IMR-90 (cell line): ENCODE measurements around the gene SNRPB2. TPM values are rescaled to one million over a fixed set of nuclear protein-coding genes. Genes with fewer than 3 reads are reported as not detected.

ENCODE experiments used
- ATAC-seq: fragments of 200-7000 bp; cut with Tn5 transposase; 2 replicates; pipeline ENCODE4 v1.9.1; 2020; ENCODE audit warnings: low read depth, mild to moderate bottlenecking, moderate library complexity
- BruUV-seq: library from RNA; stranded (reverse); fragments of 400-500 nt; replicated peaks from 2 replicates; lab custom pipeline; 2021; lab: Mats Ljungman, UMichigan
- CTCF ChIA-PET: fragments of 300-600 bp; formaldehyde crosslinking; extraction: SDS; loops from one replicate; lab custom pipeline; 2021; ENCODE audit warnings: antibody characterized with exemption; lab: Yijun Ruan, JAX
- POLR2A ChIA-PET: fragments of 300-600 bp; sonication (Branson Sonifier 250); formaldehyde crosslinking; loops from one replicate; lab custom pipeline; 2022; ENCODE audit warnings: antibody characterized with exemption; ENCODE audit not compliant: unreplicated experiment; lab: Charles Lee
- DNase-seq: peaks from one replicate; pipeline ENCODE4 v3.0.0; 2013
- H2AFZ ChIP-seq: replicated peaks from 2 replicates; pipeline ENCODE3; 2013; ENCODE audit warnings: low read length, mild to moderate bottlenecking; ENCODE audit not compliant: poor library complexity
- H2AK5ac ChIP-seq: 2 replicates; pipeline ENCODE4 v1.6.1; 2013; ENCODE audit warnings: low read depth, low read length, inconsistent platforms
- H2AK9ac ChIP-seq: replicated peaks from 2 replicates; pipeline ENCODE3; 2013; ENCODE audit warnings: mild to moderate bottlenecking, low read depth, low read length, moderate library complexity; ENCODE audit not compliant: poor library complexity
- H2BK120ac ChIP-seq: 2 replicates; pipeline ENCODE4 v1.6.1; 2013; ENCODE audit warnings: low read depth, low read length, inconsistent platforms
- H2BK15ac ChIP-seq: 3 replicates; pipeline ENCODE4 v1.6.1; 2013; ENCODE audit warnings: low read depth, low read length, inconsistent platforms
- H2BK20ac ChIP-seq: 2 replicates; pipeline ENCODE4 v1.6.1; 2013; ENCODE audit warnings: low read depth, mild to moderate bottlenecking, inconsistent platforms, low read length, moderate library complexity
- H2BK5ac ChIP-seq: 2 replicates; pipeline ENCODE4 v1.6.1; 2013; ENCODE audit warnings: mild to moderate bottlenecking, low read depth, low read length, inconsistent platforms; ENCODE audit not compliant: poor library complexity, severe bottlenecking
- H3K14ac ChIP-seq: replicated peaks from 2 replicates; pipeline ENCODE4 v1.6.1; 2013; ENCODE audit warnings: low read depth, low read length, inconsistent platforms
- H3K18ac ChIP-seq: 2 replicates; pipeline ENCODE4 v1.6.1; 2013; ENCODE audit warnings: low read depth, low read length, control low read depth
- H3K23ac ChIP-seq: 2 replicates; pipeline ENCODE4 v1.6.1; 2013; ENCODE audit warnings: low read depth, low read length, inconsistent platforms
- H3K27ac ChIP-seq: 2 replicates; pipeline ENCODE4 v1.5.1; 2013; ENCODE audit warnings: mild to moderate bottlenecking, control low read depth, low read length; ENCODE audit not compliant: insufficient read depth
- H3K27me3 ChIP-seq: 2 replicates; pipeline ENCODE4 v1.6.1; 2013; ENCODE audit warnings: low read length; ENCODE audit not compliant: control insufficient read depth, insufficient read depth
- H3K36me3 ChIP-seq: 2 replicates; pipeline ENCODE4 v1.6.1; 2013; ENCODE audit warnings: low read length, mixed read lengths; ENCODE audit not compliant: control insufficient read depth, insufficient read depth
- H3K4ac ChIP-seq: 2 replicates; pipeline ENCODE4 v1.6.1; 2013; ENCODE audit warnings: low read depth, low read length, inconsistent platforms
- H3K4me1 ChIP-seq: 2 replicates; pipeline ENCODE4 v1.6.1; 2013; ENCODE audit warnings: low read length, mixed read lengths; ENCODE audit not compliant: control insufficient read depth, insufficient read depth
- H3K4me2 ChIP-seq: 2 replicates; pipeline ENCODE4 v1.6.1; 2013; ENCODE audit warnings: low read depth, mild to moderate bottlenecking, control low read depth, low read length, moderate library complexity
- H3K4me3 ChIP-seq: 2 replicates; pipeline ENCODE4 v1.5.1; 2013; ENCODE audit warnings: low read depth, mild to moderate bottlenecking, control low read depth, low read length, moderate library complexity; ENCODE audit not compliant: insufficient read depth
- H3K56ac ChIP-seq: 2 replicates; pipeline ENCODE4 v1.6.1; 2013; ENCODE audit warnings: low read length, inconsistent platforms; ENCODE audit not compliant: insufficient read depth; ENCODE audit errors: extremely low read depth
- H3K79me1 ChIP-seq, 2 experiments: 2 replicates each; pipeline ENCODE4 v1.6.1; 2013; ENCODE audit warnings: low read length in 2 of 2, inconsistent platforms in 1 of 2, low read depth in 1 of 2
- H3K9ac ChIP-seq: 2 replicates; pipeline ENCODE4 v1.6.1; 2013; ENCODE audit warnings: low read depth, low read length, control low read depth
- H3K9me1 ChIP-seq: 2 replicates; pipeline ENCODE4 v1.6.1; 2013; ENCODE audit warnings: low read length, inconsistent platforms; ENCODE audit not compliant: insufficient read depth
- H3K9me3 ChIP-seq: 2 replicates; pipeline ENCODE4 v1.6.1; 2013; ENCODE audit warnings: low read length; ENCODE audit not compliant: control insufficient read depth, insufficient read depth
- H4K20me1 ChIP-seq: 2 replicates; pipeline ENCODE4 v1.6.1; 2013; ENCODE audit warnings: low read length, inconsistent platforms; ENCODE audit not compliant: insufficient read depth
- H4K5ac ChIP-seq: 2 replicates; pipeline ENCODE4 v1.6.1; 2013; ENCODE audit warnings: mild to moderate bottlenecking, low read depth, low read length, control low read depth
- H4K8ac ChIP-seq, 2 experiments: 2 replicates each; pipeline ENCODE4 v1.6.1; 2013; ENCODE audit warnings: low read depth in 2 of 2, low read length in 2 of 2, control low read depth in 1 of 2, inconsistent platforms in 1 of 2
- H4K91ac ChIP-seq: 2 replicates; pipeline ENCODE4 v1.6.1; 2013; ENCODE audit warnings: low read depth, low read length, inconsistent platforms; ENCODE audit not compliant: insufficient read depth
- BHLHE40 ChIP-seq: fragments of 150-350 bp; IDR thresholded peaks from 2 replicates; pipeline ENCODE4 v1.6.1; 2016; ENCODE audit warnings: mild to moderate bottlenecking, low read depth, low read length
- CEBPB ChIP-seq: IDR thresholded peaks from 2 replicates; pipeline ENCODE4 v1.6.1; 2012; ENCODE audit warnings: low read depth, low read length, improper control_type of control experiment
- CHD1 ChIP-seq: IDR thresholded peaks from 2 replicates; pipeline ENCODE4 v1.6.1; 2012; ENCODE audit warnings: low read depth, low read length, improper control_type of control experiment
- CTCF ChIP-seq: conservative IDR thresholded peaks from 2 replicates; pipeline ENCODE4 v1.5.1; 2012; ENCODE audit warnings: mild to moderate bottlenecking, low read depth, low read length, improper control_type of control experiment
- ELK1 ChIP-seq: fragments of 150-350 bp; IDR thresholded peaks from 2 replicates; pipeline ENCODE4 v1.6.1; 2016; ENCODE audit warnings: low read depth, mild to moderate bottlenecking, low read length, moderate library complexity, borderline replicate concordance
- FOS ChIP-seq: fragments of 150-350 bp; IDR thresholded peaks from 2 replicates; pipeline ENCODE4 v1.6.1; 2016; ENCODE audit warnings: low read depth, low read length
- MAFK ChIP-seq: IDR thresholded peaks from 2 replicates; pipeline ENCODE4 v1.6.1; 2012; ENCODE audit warnings: low read depth, low read length, improper control_type of control experiment
- MAZ ChIP-seq: IDR thresholded peaks from 2 replicates; pipeline ENCODE4 v1.6.1; 2012; ENCODE audit warnings: low read depth, mild to moderate bottlenecking, low read length, improper control_type of control experiment, moderate library complexity, borderline replicate concordance
- MXI1 ChIP-seq: IDR thresholded peaks from 2 replicates; pipeline ENCODE4 v1.6.1; 2012; ENCODE audit warnings: low read depth, mild to moderate bottlenecking, low read length, moderate library complexity, borderline replicate concordance
- NFE2L2 ChIP-seq: fragments of 150-350 bp; IDR thresholded peaks from 2 replicates; pipeline ENCODE4 v1.6.1; 2016; ENCODE audit warnings: low read depth, mild to moderate bottlenecking, low read length
- POLR2A ChIP-seq: IDR thresholded peaks from 2 replicates; pipeline ENCODE4 v1.6.1; 2012; ENCODE audit warnings: mild to moderate bottlenecking, low read depth, low read length
- RAD21 ChIP-seq: IDR thresholded peaks from 2 replicates; pipeline ENCODE4 v1.6.1; 2012; ENCODE audit warnings: low read length, improper control_type of control experiment
- RCOR1 ChIP-seq: IDR thresholded peaks from 2 replicates; pipeline ENCODE4 v1.6.1; 2012; ENCODE audit warnings: mild to moderate bottlenecking, low read length, improper control_type of control experiment; ENCODE audit not compliant: insufficient replicate concordance
- RFX5 ChIP-seq: IDR thresholded peaks from 2 replicates; pipeline ENCODE4 v1.8.0; 2012; ENCODE audit warnings: low read depth, mild to moderate bottlenecking, low read length, moderate library complexity
- SMC3 ChIP-seq: fragments of 150-350 bp; IDR thresholded peaks from 2 replicates; pipeline ENCODE4 v1.6.1; 2016; ENCODE audit warnings: low read depth, mild to moderate bottlenecking, antibody characterized with exemption, low read length, moderate library complexity
- USF2 ChIP-seq: fragments of 150-350 bp; IDR thresholded peaks from 2 replicates; pipeline ENCODE4 v1.6.1; 2017; ENCODE audit warnings: mild to moderate bottlenecking, antibody characterized with exemption, low read length, low read depth
- WGBS, 2 experiments: methylation state at CpG; one replicate each; pipeline versions ENCODE4 v1.1.5 to v1.1.7; 2013; ENCODE audit warnings: missing lambda C conversion rate in 2 of 2; ENCODE audit not compliant: insufficient read length in 1 of 2; ENCODE audit errors: extremely low coverage in 2 of 2; 5-methylcytosine and 5-hydroxymethylcytosine counted together
- dilution Hi-C: fragments of 300-500 bp; cut with HindIII; formaldehyde crosslinking; loops from one replicate; pipeline ENCODE4 v1.14.3; 2018; ENCODE audit warnings: low sequenced_read_pairs; ENCODE audit not compliant: unreplicated experiment
- in situ Hi-C: fragments of 300-500 bp; cut with MboI; formaldehyde crosslinking; loops from 3 replicates; pipeline ENCODE4 v1.14.3; 2019; ENCODE audit warnings: low sequenced_read_pairs, inconsistent platforms, mixed read lengths
- intact Hi-C: fragments of 100-400 bp; cut with micrococcal nuclease; formaldehyde crosslinking; loops from 2 replicates; pipeline ENCODE4 v1.10.0; 2022
- polyA plus RNA-seq, 3 experiments: library from polyadenylated mRNA; depleted of rRNA; stranded (reverse); fragments of >200 nt; gene quantifications; 2 replicates each; pipeline ENCODE4 v1.2.3, GENCODE V29; 2012; ENCODE audit warnings: low replicate concordance in 1 of 3
- total RNA-seq: library from RNA; depleted of rRNA; stranded (reverse); fragments of >200 nt; gene quantifications from 2 replicates; pipeline ENCODE4 v1.2.3, GENCODE V29; 2012

Gene SNRPB2
- total and polyA plus RNA-seq, 2 of the 4 experiments (the other 2 are of a cell fraction), result 27.1 to 65.6 TPM

GRCh38 chr20:16712511-16712947 is 17.3 kb upstream of the SNRPB2 start:
- Histone ChIP-seq H2BK5ac (no peak overlapping the region), H2BK120ac (no peak overlapping the region), H3K9ac (no peak overlapping the region), H2AFZ (no peak overlapping the region), H3K9me1 (no peaks in the 10 kb centered on the region), H3K23ac (no peak overlapping the region), H3K9me3 (no peaks in the 10 kb centered on the region), H3K4me2 (no peak overlapping the region), H3K4me3 (no peak overlapping the region), H2AK9ac (no peak overlapping the region), H3K18ac (no peak overlapping the region), H3K27ac (no peak overlapping the region), H4K20me1 (no peaks in the 10 kb centered on the region), H3K4me1 (no peaks in the 10 kb centered on the region), H2BK20ac (no peak overlapping the region), H3K56ac (no peak overlapping the region), H4K91ac (no peak overlapping the region), H4K8ac (no peak overlapping the region), H4K5ac (no peak overlapping the region), H3K4ac (no peak overlapping the region), H3K27me3 (peaks cover 3% of the 10 kb centered on the region), H3K79me1 (no peaks in the 10 kb centered on the region), H2BK15ac (no peak overlapping the region), H3K36me3 (no peaks in the 10 kb centered on the region), H2AK5ac (no peak overlapping the region), H3K14ac (no peak overlapping the region)
- no TSS peak for BruUV-seq
- CTCF ChIA-PET, result interaction anchor here (0.7 kb wide), 1 partner anchor 92 kb away, joined by 4 read pairs; no protein-coding TSS in a partner anchor
- DNase-seq, result no peak
- POLR2A ChIA-PET, result no interaction called here
- no peak for TF ChIP-seq POLR2A
- TF ChIP-seq SMC3, result no peak
- TF ChIP-seq RAD21, result no peak
- no peak for TF ChIP-seq RFX5
- no peak for TF ChIP-seq MAZ
- TF ChIP-seq CEBPB, result no peak
- no peak for TF ChIP-seq CHD1
- no peak for TF ChIP-seq MAFK
- TF ChIP-seq FOS, result no peak
- TF ChIP-seq CTCF, result no peak
- no peak for TF ChIP-seq USF2
- no peak for TF ChIP-seq MXI1
- TF ChIP-seq BHLHE40, result no peak
- TF ChIP-seq RCOR1, result no peak
- no peak for TF ChIP-seq NFE2L2
- TF ChIP-seq ELK1, result no peak
- dilution Hi-C loops, result no loop called here
- intact Hi-C loops, result no loop called here
- 20% methylated on average over 2 of the region's 6 CpGs; no CpG with 5 or more reads in 1 of the 2 experiments for WGBS, 2 experiments
- no peak for ATAC-seq
- in situ Hi-C loops, result no loop called here
